ENCODE measurements around the gene TMA16. TPM values are rescaled to one million over a fixed set of nuclear protein-coding genes. Genes with fewer than 3 reads are reported as not detected.

TMA16 gene
- polyA plus RNA-seq, 2 of the 4 experiments (the other 2 are of a cell fraction): 28.5 to 36.1 TPM

DNA sequence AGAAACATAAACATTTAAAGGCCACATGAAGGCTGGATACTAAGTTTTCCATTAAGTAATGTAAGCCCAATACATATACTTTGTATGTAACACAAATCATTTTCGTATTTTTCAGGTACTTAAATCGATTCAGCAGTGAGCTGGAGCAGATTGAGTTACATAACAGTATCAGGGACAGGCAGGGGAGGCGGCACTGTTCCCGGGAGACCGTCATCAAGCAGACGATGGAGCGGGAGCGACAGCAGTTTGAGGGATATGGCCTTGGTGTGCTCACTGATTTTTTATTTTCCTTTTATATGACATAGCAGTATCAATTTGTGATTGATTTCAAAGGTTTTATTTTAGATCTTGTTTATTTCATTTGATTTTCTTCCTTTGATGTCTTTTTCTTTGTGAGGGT is 20.7 kb downstream of the TMA16 start:
- no peak for TF ChIP-seq ZNF302 (CRISPR knock-in tag; IDR thresholded peaks at IDR 0.05)
- TF ChIP-seq, protein P1, sequence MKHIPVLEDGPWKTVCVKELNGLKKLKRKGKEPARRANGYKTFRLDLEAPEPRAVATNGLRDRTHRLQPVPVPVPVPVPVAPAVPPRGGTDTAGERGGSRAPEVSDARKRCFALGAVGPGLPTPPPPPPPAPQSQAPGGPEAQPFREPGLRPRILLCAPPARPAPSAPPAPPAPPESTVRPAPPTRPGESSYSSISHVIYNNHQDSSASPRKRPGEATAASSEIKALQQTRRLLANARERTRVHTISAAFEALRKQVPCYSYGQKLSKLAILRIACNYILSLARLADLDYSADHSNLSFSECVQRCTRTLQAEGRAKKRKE (CRISPR knock-in tag; IDR thresholded peaks at IDR 0.05; ENCODE audit: low read depth): no peak
- TF ChIP-seq ZFP36 (IDR thresholded peaks at IDR 0.05; ENCODE audit: borderline replicate concordance, partially characterized antibody): no peak
- TF ChIP-seq, protein P2, sequence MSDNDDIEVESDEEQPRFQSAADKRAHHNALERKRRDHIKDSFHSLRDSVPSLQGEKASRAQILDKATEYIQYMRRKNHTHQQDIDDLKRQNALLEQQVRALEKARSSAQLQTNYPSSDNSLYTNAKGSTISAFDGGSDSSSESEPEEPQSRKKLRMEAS (IDR thresholded peaks at IDR 0.05): no peak
- TF ChIP-seq EP300 (IDR thresholded peaks at IDR 0.05): no peak
- no peak for TF ChIP-seq MYC (IDR thresholded peaks at IDR 0.05; ENCODE audit: borderline replicate concordance, low read length)
- no peak for TF ChIP-seq SREBF2 (IDR thresholded peaks at IDR 0.05)
- TF ChIP-seq, protein P3, sequence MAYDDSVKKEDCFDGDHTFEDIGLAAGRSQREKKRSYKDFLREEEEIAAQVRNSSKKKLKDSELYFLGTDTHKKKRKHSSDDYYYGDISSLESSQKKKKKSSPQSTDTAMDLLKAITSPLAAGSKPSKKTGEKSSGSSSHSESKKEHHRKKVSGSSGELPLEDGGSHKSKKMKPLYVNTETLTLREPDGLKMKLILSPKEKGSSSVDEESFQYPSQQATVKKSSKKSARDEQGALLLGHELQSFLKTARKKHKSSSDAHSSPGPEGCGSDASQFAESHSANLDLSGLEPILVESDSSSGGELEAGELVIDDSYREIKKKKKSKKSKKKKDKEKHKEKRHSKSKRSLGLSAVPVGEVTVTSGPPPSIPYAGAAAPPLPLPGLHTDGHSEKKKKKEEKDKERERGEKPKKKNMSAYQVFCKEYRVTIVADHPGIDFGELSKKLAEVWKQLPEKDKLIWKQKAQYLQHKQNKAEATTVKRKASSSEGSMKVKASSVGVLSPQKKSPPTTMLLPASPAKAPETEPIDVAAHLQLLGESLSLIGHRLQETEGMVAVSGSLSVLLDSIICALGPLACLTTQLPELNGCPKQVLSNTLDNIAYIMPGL (CRISPR knock-in tag; IDR thresholded peaks at IDR 0.05; ENCODE audit: borderline replicate concordance): no peak
- TF ChIP-seq, protein P4, sequence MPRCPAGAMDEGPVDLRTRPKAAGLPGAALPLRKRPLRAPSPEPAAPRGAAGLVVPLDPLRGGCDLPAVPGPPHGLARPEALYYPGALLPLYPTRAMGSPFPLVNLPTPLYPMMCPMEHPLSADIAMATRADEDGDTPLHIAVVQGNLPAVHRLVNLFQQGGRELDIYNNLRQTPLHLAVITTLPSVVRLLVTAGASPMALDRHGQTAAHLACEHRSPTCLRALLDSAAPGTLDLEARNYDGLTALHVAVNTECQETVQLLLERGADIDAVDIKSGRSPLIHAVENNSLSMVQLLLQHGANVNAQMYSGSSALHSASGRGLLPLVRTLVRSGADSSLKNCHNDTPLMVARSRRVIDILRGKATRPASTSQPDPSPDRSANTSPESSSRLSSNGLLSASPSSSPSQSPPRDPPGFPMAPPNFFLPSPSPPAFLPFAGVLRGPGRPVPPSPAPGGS (IDR thresholded peaks at IDR 0.05): no peak
- no peak for TF ChIP-seq BHLHE40 (IDR thresholded peaks at IDR 0.05; ENCODE audit: low read depth, low read length)
- no peak for TF ChIP-seq HOXA7 (CRISPR knock-in tag; IDR thresholded peaks at IDR 0.05)
- no peak for TF ChIP-seq EHMT2 (IDR thresholded peaks at IDR 0.05; ENCODE audit: low read depth)
- TF ChIP-seq CHD2 (IDR thresholded peaks at IDR 0.05; ENCODE audit: low read length, partially characterized antibody): no peak
- no peak for TF ChIP-seq HOXB5 (CRISPR knock-in tag; IDR thresholded peaks at IDR 0.05)
- no peak for TF ChIP-seq ESRRA (IDR thresholded peaks at IDR 0.05; ENCODE audit: borderline replicate concordance, low read length)
- TF ChIP-seq, protein P5, sequence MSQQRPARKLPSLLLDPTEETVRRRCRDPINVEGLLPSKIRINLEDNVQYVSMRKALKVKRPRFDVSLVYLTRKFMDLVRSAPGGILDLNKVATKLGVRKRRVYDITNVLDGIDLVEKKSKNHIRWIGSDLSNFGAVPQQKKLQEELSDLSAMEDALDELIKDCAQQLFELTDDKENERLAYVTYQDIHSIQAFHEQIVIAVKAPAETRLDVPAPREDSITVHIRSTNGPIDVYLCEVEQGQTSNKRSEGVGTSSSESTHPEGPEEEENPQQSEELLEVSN (IDR thresholded peaks at IDR 0.05; ENCODE audit: borderline replicate concordance, low read depth): no peak
- no peak for TF ChIP-seq KDM5A (IDR thresholded peaks at IDR 0.05)
- ChIA-PET POLR2A (no interaction called here), CTCF (no interaction called here)
- FAIRE-seq (no peak), DNase-seq (ENCODE audit: low read depth in 1 of 2, low spot score in 1 of 2) (no peak), ATAC-seq (no peak)
- 94% methylated on average over 8 of the region's 8 CpGs for WGBS (ENCODE audit: missing lambda C conversion rate)
- no peak overlapping the region for H3K4me2 ChIP-seq
- no peaks in the 10 kb centered on the region for H3K9me3 ChIP-seq
- H3K4me1 ChIP-seq: no peaks in the 10 kb centered on the region
- no peak overlapping the region for H3K4me3 ChIP-seq
- H3K27ac ChIP-seq: no peak overlapping the region

DNA sequence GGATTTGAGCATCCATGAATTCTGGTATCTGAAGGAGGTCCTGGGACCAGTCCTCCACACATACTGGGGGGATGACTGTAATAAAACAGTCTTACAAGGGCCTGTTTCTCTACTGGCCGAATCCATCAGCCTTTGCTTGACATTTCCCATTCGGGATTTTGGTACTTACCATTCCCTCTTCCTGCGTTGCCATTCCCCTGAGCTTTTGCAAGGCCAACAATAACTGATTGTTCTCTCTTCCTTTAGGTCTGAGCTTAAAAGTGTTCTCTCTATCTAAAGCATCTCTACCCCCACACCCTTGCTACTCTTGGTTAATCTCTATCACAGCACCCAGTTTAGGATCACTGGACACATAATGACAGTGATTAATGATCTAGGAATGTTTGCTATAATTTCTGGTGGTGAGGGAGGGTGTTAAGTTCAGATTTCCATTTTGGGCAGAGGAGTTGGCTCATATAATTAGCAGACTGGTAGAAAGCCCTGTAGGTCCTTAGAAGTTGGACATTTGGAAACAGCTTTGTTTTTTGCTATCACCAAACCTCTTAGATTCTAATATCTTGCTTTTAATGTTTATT is 29.4 kb downstream of the TMA16 start:
- ATAC-seq (no peak), FAIRE-seq (no peak), DNase-seq (ENCODE audit: low read depth in 1 of 2, low spot score in 1 of 2) (no peak)
- WGBS (ENCODE audit: missing lambda C conversion rate): 92% methylated on average over 3 of the region's 3 CpGs
- TF ChIP-seq, protein P6, sequence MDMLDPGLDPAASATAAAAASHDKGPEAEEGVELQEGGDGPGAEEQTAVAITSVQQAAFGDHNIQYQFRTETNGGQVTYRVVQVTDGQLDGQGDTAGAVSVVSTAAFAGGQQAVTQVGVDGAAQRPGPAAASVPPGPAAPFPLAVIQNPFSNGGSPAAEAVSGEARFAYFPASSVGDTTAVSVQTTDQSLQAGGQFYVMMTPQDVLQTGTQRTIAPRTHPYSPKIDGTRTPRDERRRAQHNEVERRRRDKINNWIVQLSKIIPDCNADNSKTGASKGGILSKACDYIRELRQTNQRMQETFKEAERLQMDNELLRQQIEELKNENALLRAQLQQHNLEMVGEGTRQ (IDR thresholded peaks at IDR 0.05): no peak
- TF ChIP-seq RFX5 (IDR thresholded peaks at IDR 0.05) (no peak), PHF8 (IDR thresholded peaks at IDR 0.05; ENCODE audit: borderline replicate concordance, low read depth) (no peak), JUNB (IDR thresholded peaks at IDR 0.05) (no peak), NPAS2 (CRISPR knock-in tag; IDR thresholded peaks at IDR 0.05; ENCODE audit: borderline replicate concordance) (no peak), HOXB5 (CRISPR knock-in tag; IDR thresholded peaks at IDR 0.05) (no peak), RAD21 (conservative IDR thresholded peaks at IDR 0.05 in 1 of 2, IDR thresholded peaks at IDR 0.05 in 1 of 2) (no peak)
- H3K4me3 ChIP-seq: no peak overlapping the region
- no peaks in the 10 kb centered on the region for H3K9me3 ChIP-seq
- no peak overlapping the region for H3K4me2 ChIP-seq
- no peak overlapping the region for H3K27ac ChIP-seq
- no peaks in the 10 kb centered on the region for H3K4me1 ChIP-seq
- CTCF ChIA-PET: no interaction called here
- POLR2A ChIA-PET: no interaction called here

Measured in A549 (cell line).